AG10803 (cell line): ENCODE data around the gene PTPRD.

Experiments used
- DNase-seq: peaks from one replicate; pipeline ENCODE4 v3.0.0; 2010; ENCODE audit warnings: low read depth
- H3K4me3 ChIP-seq: 2 replicates; pipeline ENCODE4 v1.5.1; 2011; ENCODE audit warnings: mild to moderate bottlenecking, low read length, control low read depth
- TF ChIP-seq, protein P1 (sequence below): conservative IDR thresholded peaks from 2 replicates; pipeline ENCODE4 v1.5.1; 2011; ENCODE audit warnings: mild to moderate bottlenecking, low read length, control low read depth, inconsistent platforms

The PTPRD gene

GRCh38 chr9:8401961-8402705, 2210.7 kb downstream of the PTPRD start:
- DNase-seq, result no peak
- TF ChIP-seq, protein P1, sequence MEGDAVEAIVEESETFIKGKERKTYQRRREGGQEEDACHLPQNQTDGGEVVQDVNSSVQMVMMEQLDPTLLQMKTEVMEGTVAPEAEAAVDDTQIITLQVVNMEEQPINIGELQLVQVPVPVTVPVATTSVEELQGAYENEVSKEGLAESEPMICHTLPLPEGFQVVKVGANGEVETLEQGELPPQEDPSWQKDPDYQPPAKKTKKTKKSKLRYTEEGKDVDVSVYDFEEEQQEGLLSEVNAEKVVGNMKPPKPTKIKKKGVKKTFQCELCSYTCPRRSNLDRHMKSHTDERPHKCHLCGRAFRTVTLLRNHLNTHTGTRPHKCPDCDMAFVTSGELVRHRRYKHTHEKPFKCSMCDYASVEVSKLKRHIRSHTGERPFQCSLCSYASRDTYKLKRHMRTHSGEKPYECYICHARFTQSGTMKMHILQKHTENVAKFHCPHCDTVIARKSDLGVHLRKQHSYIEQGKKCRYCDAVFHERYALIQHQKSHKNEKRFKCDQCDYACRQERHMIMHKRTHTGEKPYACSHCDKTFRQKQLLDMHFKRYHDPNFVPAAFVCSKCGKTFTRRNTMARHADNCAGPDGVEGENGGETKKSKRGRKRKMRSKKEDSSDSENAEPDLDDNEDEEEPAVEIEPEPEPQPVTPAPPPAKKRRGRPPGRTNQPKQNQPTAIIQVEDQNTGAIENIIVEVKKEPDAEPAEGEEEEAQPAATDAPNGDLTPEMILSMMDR, result no peak

DNA sequence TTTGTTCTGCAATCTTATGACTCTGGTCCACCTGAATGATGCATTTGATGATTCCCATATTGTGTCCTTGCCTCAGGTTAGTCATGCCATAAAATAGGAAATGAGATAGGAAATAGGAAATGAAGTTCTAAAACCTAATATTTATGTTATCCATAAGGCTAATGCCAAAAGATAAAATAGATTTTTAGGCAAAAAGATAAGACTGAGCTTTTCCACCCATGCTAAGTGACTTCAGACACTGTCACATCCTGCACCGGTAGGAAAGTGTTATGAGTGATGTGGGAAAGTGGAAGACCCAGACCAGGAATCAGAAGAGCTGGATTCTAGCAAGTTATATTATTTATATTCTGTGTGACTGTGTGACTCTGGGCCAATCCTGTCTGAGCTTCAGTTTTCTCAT, 2212.4 kb downstream of the PTPRD start:
- no peak overlapping the region for H3K4me3 ChIP-seq
- TF ChIP-seq, protein P1, result no peak
- DNase-seq, result no peak

More at GRCh38 chr9:8401961-8402705, 2210.7 kb downstream of the PTPRD start:
- no peak overlapping the region for H3K4me3 ChIP-seq

DNA sequence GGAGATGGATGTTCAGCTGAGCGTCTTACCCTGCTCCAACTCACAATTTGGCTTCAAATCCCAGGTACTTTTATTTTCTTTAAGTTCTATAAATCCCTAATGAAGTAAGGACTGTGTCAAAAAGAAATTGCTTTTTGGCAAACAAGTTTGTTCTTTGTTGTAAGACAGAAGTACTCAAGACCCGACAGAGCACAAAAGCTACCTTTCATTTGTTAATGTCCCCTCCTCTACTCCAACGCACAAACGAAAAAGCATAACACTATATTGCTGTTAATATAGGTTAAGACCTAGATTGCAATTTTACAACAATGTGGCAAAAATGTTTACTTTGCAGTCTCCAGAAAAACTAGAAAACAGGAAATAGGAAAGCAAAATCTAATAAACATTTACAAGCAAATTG, 2217.8 kb downstream of the PTPRD start:
- TF ChIP-seq, protein P1, result no peak
- DNase-seq, result no peak
- H3K4me3 ChIP-seq, result no peak overlapping the region

DNA sequence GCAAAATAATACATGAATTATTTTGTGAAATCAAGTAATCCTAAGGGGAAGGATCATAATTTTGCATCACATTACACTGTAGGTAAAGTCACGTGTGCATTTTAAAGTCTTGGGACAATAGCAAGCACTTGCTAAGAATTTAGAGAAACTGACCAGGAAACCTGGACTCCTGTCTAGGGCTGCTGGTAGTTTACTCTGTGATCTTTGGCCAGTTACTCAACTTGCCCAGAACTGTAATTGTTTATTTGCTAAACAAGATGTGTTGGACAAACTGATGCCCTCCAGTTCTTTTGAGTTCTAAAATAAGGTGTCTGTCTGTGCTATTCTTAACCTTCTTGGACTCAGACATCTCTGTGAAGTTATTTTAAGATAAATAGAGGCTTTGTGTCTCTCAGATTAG, 2218.5 kb downstream of the PTPRD start:
- TF ChIP-seq, protein P1, result no peak
- no peak overlapping the region for H3K4me3 ChIP-seq
- DNase-seq, result no peak

DNA sequence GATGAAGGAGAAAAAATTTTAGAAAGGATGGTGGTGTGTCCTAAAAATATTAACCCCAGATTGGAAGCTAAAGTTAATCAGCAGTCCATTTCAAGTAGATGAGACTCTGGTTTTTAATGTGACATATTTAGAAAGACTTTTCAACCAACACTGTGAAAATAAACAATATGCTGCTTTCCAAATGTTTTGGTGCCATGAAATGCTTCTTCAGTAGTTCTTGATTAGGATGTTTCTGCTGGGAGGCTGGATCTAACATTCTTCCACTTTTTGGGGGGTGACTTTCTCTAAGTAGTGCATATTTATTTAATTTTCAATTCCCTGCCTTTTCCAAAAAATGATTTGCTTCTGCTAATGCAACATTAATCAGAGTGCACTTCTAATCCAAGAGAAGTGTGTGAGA, 2219.9 kb downstream of the PTPRD start:
- TF ChIP-seq, protein P1, result no peak
- no peak overlapping the region for H3K4me3 ChIP-seq
- no peak for DNase-seq

DNA sequence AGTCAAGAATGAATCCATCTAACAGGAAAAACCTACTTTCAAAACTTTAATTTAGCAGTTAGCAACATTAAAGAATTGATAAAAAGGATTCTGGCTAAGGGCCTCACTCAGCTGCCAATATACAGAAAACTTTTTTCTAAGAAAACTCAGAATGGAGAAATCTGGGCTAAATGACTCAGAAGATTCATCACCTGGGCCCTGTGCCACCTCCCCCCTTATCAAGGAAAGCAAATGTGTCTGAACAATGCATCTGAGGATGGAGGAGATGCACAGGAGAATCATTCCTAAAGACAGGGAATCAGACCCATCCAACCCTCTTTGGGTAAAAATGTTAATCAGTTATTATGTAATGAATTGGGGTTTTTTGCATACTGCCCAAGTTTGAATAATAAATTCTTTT, 2221.2 kb downstream of the PTPRD start:
- DNase-seq, result no peak
- TF ChIP-seq, protein P1, result no peak
- H3K4me3 ChIP-seq, result no peak overlapping the region

DNA sequence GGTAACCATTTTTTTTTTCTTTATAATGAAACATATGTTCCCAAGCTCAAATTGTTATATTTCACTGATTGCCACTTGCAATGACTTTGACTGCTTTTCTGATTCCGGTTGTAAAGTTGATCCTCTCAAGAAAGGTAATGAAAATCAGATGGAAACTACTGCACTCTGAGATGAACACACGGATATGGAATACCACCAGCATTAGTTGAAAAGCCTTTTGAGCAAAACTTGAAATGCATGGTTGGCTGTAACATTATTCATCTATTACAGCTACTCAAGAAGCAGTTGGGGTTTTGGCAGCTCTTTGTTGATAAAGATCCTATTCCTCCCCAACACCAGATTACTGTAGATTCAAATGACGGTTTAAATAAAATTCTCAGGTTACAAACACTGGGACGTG, 2221.7 kb downstream of the PTPRD start:
- H3K4me3 ChIP-seq, result no peak overlapping the region
- TF ChIP-seq, protein P1, result no peak
- no peak for DNase-seq
